Retinal pigment epithelial cell (primary cell): Measurements from ENCODE around the gene ASGR1.

Experiments used
- DNase-seq: peaks from one replicate; pipeline ENCODE4 v3.0.0-alpha.2; 2010; ENCODE audit warnings: low read depth
- H3K4me3 ChIP-seq: 2 replicates; pipeline ENCODE4 v1.5.1; 2011; ENCODE audit warnings: mild to moderate bottlenecking, low read length, control low read depth, moderate library complexity
- TF ChIP-seq, protein P1 (sequence below): conservative IDR thresholded peaks from 2 replicates; pipeline ENCODE4 v1.5.1; 2011; ENCODE audit warnings: low read depth, low read length, control low read depth, inconsistent platforms

The ASGR1 gene

DNA sequence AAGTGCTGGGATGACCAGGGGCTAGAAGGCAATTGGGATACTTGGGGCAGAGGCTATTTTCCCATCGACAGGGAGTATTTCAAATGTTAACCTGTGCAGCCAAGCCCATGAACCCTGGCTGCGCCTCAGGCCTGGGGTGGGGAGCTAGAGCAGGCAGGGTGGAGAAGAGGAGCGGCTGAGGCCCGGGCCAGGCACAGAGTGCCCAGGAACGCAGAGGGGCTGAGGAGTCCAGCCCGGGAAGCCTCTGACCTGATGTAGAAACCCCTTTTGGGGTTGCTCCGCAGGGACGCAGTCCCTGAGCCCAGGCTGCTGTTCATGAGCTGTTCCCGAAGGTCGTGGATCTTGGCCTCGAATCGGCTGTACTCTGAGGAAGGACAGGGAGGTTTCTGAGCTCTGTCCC lies 16.8 kb upstream of the ASGR1 start:
- no peak for DNase-seq
- TF ChIP-seq, protein P1, sequence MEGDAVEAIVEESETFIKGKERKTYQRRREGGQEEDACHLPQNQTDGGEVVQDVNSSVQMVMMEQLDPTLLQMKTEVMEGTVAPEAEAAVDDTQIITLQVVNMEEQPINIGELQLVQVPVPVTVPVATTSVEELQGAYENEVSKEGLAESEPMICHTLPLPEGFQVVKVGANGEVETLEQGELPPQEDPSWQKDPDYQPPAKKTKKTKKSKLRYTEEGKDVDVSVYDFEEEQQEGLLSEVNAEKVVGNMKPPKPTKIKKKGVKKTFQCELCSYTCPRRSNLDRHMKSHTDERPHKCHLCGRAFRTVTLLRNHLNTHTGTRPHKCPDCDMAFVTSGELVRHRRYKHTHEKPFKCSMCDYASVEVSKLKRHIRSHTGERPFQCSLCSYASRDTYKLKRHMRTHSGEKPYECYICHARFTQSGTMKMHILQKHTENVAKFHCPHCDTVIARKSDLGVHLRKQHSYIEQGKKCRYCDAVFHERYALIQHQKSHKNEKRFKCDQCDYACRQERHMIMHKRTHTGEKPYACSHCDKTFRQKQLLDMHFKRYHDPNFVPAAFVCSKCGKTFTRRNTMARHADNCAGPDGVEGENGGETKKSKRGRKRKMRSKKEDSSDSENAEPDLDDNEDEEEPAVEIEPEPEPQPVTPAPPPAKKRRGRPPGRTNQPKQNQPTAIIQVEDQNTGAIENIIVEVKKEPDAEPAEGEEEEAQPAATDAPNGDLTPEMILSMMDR = no peak
- no peak overlapping the region for H3K4me3 ChIP-seq

DNA sequence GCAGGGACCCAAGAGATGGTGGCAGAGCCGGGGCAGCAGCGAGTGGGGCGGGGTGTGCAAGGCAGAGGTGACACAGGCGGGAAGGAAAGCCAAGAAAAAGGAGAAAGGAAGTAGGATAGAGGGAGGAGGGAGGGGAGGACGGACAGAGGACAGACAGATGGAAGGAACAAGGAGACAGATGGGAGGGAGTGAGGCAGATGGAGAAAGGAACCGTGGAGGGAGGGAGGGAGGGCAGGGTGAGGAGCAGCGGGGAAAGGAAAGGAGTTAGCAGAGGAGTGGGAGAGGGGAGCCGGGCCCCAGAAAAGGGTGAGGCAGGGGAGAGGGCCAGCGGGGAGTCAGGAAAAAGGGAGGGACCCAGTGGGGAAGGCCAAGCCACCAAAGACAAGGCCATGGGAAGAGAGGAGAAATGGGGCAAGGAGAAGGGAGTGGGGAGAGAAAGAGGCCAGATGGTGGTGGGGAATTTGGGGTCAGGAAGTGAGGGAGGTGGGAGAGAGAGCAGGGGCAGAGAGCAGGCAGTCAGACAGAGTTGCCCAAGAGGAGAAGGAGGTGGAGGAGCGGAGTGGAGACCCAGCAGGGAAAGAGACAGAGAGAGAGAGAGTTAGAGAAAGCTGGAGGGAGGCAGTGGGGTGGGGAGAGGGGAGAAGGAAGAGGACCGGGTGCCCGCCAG lies 13.2 kb upstream of the ASGR1 start:
- no peak for DNase-seq

DNA sequence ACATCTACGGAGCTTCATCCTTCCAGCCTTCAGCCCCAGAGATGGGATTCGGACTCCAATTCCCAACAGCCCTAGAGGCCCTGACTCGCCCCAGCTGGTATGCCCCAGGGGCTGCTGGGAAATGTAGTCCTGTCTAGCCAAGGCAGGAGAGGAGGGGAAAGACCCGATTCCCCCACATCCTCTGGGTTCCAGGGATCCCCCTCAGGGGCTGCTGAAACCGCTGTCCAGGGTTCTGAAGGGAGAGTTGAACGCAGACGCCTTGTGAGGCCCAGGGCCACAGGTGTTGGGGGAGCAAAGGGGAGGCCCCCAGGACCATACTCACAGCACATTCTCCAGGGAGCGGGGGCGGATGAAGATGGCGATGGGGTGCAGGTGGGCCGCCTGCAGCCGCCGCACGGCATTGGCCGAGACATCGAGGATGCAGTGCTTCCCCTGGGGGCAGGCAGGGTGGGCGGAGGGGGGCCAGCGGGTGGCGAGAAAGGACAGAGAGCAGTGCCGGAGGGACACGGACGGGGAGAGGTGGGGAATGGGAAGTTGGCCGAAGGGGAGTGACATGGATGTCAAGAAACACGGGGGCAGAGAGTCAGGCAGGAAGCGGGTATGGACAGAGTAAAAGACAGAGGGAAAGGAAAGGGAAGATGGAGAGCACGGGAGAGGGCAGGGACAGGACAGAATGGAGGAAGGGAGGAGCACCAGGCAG lies 12.6 kb upstream of the ASGR1 start:
- no peak for DNase-seq
- H3K4me3 ChIP-seq = no peak overlapping the region
- TF ChIP-seq, protein P1 = no peak

More for the DNA sequence above, 13.2 kb upstream of the ASGR1 start:
- TF ChIP-seq, protein P1 = no peak
- no peak overlapping the region for H3K4me3 ChIP-seq

DNA sequence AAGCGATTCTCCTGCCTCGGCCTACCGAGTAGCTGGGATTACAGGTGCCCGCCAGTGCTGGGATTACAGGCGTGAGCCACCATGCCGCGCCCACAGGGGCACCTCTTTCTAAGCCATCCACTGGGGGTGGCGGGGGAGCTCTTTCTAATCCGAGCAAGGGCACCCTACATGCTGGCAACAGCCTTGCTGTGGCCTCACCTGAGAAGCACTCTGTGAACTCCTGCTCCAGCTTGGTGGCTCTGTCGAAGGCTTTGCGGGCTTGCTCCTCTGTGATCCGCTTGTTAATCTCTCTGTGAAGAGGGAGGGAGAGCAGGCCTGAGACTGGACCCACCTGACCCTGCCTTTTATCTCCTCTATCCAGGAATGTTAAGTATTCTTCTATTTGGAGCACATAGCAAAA lies 11.9 kb upstream of the ASGR1 start:
- no peak overlapping the region for H3K4me3 ChIP-seq
- TF ChIP-seq, protein P1 = no peak
- DNase-seq = no peak

DNA sequence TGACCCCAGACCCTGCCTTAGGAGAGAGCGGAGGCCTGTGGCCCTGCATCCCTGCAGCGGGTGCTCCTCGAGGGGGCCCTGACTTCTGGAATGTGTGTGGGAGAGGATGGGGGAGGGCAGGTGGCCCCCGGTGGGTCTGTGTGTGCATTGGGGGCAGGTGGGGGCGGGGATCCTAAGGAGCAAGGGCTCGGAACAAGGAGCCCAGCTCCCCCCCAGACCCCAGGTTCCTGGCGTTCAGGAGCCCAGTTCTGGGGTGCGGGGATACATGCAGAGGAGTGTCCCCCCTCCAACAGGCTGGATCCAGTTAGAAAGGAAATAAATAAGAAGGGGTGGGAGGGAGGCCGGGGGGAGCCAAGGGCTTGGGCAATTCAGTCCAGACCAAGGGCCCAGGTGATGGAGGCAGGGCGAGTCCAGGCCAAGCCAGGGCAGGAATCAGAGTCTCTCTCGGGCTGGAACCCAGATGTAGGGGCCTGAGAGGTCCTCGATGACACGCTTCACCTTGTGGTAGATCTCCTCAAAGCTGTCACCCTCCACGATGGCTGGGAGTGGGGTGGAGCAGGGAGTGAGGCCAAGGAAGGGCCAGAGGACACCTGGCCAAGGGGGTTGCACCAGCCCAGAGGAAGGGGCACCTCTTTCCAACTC lies 11.2 kb upstream of the ASGR1 start:
- no peak for DNase-seq
- TF ChIP-seq, protein P1 = no peak

DNA sequence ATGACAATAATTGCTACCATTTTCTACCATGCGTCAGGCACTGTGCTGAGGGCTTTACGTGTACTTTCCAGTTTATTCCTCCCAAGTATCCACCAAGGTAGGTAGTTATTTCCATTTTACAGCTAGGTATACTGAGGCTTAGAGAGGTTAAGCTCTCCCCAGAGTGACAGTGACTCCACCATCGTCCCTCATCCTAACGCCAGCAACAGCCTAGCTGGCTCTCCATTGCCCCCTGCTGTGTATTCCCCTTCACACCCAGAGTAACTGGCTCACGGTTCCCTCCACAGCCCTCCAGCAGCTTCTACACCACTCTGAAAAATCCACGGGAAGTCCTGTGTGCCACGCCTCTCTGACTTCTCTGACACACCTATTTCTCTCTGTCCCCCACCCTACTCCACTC lies 7.1 kb upstream of the ASGR1 start:
- no peak overlapping the region for H3K4me3 ChIP-seq
- TF ChIP-seq, protein P1 = peak; percentile 31
- no peak for DNase-seq

More for the DNA sequence above, 11.2 kb upstream of the ASGR1 start:
- no peak overlapping the region for H3K4me3 ChIP-seq
